ENCODE measurements around the gene SYTL5.

Gene SYTL5

GRCh38 chrX:37993837-37994619, 12.3 kb upstream of the SYTL5 start:
- peaks cover 6% of the 10 kb centered on the region for H3K4me1 ChIP-seq (ENCODE audit: control insufficient read depth, insufficient read depth, low read length)
- H3K27me3 ChIP-seq (ENCODE audit: control insufficient read depth, insufficient read depth, low read length): no peaks in the 10 kb centered on the region
- H3K4me3 ChIP-seq (ENCODE audit: low read length): no peak overlapping the region
- no peaks in the 10 kb centered on the region for H3K9me3 ChIP-seq (replicated peaks; ENCODE audit: low read length)
- no peak overlapping the region for H3K9ac ChIP-seq (ENCODE audit: low read depth, low read length)
- H3K36me3 ChIP-seq (ENCODE audit: insufficient read depth, low read length): no peaks in the 10 kb centered on the region
- H3K4me2 ChIP-seq (ENCODE audit: low read length): no peak overlapping the region

GRCh38 chrX:37995428-37995827, 10.9 kb upstream of the SYTL5 start:
- Histone ChIP-seq H3K27me3 (ENCODE audit: control insufficient read depth, insufficient read depth, low read length) (no peaks in the 10 kb centered on the region), H3K9ac (ENCODE audit: low read depth, low read length) (no peak overlapping the region), H3K36me3 (ENCODE audit: insufficient read depth, low read length) (no peaks in the 10 kb centered on the region)

DNA sequence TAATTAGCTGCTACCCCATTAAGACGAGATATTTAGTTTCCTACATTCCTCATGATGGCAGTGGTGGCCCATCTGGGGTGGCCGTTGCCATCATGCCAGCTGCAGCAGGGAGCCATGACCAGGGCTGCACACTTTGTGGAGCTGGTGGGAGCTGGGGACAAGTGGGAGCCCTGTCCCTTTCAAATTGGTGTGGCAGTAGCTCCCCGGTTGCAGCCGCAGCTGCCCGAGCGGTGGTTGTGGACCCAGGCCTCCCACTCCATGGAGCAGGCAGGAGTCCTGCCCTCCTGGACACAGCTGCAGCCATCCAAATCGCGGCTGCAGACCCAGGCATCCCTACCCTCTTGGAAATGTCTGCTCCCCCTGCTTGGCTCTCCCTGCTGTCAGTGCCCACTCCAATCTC, 9.3 kb upstream of the SYTL5 start:
- Histone ChIP-seq H3K4me1 (ENCODE audit: control insufficient read depth, insufficient read depth, low read length) (peaks cover 11% of the 10 kb centered on the region), H3K9me3 (replicated peaks; ENCODE audit: low read length) (no peaks in the 10 kb centered on the region), H3K4me2 (ENCODE audit: low read length) (no peak overlapping the region), H3K27me3 (ENCODE audit: control insufficient read depth, insufficient read depth, low read length) (no peaks in the 10 kb centered on the region), H3K36me3 (ENCODE audit: insufficient read depth, low read length) (no peaks in the 10 kb centered on the region), H3K4me3 (ENCODE audit: low read length) (no peak overlapping the region), H3K9ac (ENCODE audit: low read depth, low read length) (no peak overlapping the region)

More at GRCh38 chrX:37995428-37995827, 10.9 kb upstream of the SYTL5 start:
- no peak overlapping the region for H3K4me2 ChIP-seq (ENCODE audit: low read length)
- H3K4me1 ChIP-seq (ENCODE audit: control insufficient read depth, insufficient read depth, low read length): peaks cover 11% of the 10 kb centered on the region
- no peaks in the 10 kb centered on the region for H3K9me3 ChIP-seq (replicated peaks; ENCODE audit: low read length)
- no peak overlapping the region for H3K4me3 ChIP-seq (ENCODE audit: low read length)

GRCh38 chrX:37998586-37999262, 7.6 kb upstream of the SYTL5 start:
- peak overlapping the region; percentile 2 for H3K4me2 ChIP-seq (ENCODE audit: low read length)
- no peak overlapping the region for H3K4me3 ChIP-seq (ENCODE audit: low read length)
- no peak overlapping the region for H3K9ac ChIP-seq (ENCODE audit: low read depth, low read length)
- H3K9me3 ChIP-seq (replicated peaks; ENCODE audit: low read length): no peaks in the 10 kb centered on the region
- peaks cover 11% of the 10 kb centered on the region for H3K4me1 ChIP-seq (ENCODE audit: control insufficient read depth, insufficient read depth, low read length)
- H3K36me3 ChIP-seq (ENCODE audit: insufficient read depth, low read length): no peaks in the 10 kb centered on the region
- no peaks in the 10 kb centered on the region for H3K27me3 ChIP-seq (ENCODE audit: control insufficient read depth, insufficient read depth, low read length)

DNA sequence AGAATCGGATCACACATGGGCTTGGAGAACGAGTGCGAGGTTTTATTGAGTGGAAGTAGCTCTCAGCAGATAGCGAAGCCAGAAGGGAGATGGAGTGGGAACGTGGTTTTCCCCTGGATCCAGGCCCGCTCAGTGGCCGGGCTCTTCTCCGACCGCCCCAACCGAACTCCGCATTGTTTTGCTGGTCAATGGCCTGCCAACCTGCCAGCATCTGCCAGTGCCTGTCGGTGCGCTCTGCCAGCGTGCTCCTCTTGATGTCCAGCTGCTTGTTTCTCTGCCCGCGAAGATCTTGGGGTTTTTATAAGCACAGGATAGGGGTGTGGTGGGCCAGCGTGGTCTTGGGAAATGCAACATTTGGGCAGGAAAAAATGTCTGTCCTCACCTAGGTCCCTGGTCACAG, 5.6 kb upstream of the SYTL5 start:
- Histone ChIP-seq H3K9ac (ENCODE audit: low read depth, low read length) (no peak overlapping the region), H3K4me1 (ENCODE audit: control insufficient read depth, insufficient read depth, low read length) (peaks cover 11% of the 10 kb centered on the region), H3K4me2 (ENCODE audit: low read length) (no peak overlapping the region), H3K27me3 (ENCODE audit: control insufficient read depth, insufficient read depth, low read length) (no peaks in the 10 kb centered on the region), H3K36me3 (ENCODE audit: insufficient read depth, low read length) (no peaks in the 10 kb centered on the region), H3K9me3 (replicated peaks; ENCODE audit: low read length) (no peaks in the 10 kb centered on the region), H3K4me3 (ENCODE audit: low read length) (no peak overlapping the region)

DNA sequence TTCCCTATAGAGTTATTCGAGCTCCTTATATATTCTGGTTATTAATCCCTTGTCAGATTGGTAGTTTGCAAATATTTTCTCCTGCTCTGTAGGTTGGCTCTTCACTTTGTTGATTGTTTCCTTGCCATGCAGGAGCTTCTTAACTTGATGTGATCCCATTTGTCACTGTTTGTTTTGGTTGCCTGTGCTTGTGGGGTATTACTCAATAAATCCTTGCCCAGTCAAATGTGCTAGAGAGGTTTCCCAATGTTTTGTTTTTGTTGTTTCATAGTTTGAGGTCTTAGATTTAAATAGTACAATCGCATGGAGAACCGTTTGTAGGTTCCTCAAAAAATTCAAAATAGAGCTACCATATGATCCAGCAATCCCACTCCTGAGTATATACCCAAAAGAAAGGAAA, 2.3 kb upstream of the SYTL5 start:
- no peaks in the 10 kb centered on the region for H3K27me3 ChIP-seq (ENCODE audit: control insufficient read depth, insufficient read depth, low read length)
- H3K9me3 ChIP-seq (replicated peaks; ENCODE audit: low read length): no peaks in the 10 kb centered on the region
- no peaks in the 10 kb centered on the region for H3K36me3 ChIP-seq (ENCODE audit: insufficient read depth, low read length)
- peaks cover 5% of the 10 kb centered on the region for H3K4me1 ChIP-seq (ENCODE audit: control insufficient read depth, insufficient read depth, low read length)
- H3K4me2 ChIP-seq (ENCODE audit: low read length): no peak overlapping the region
- no peak overlapping the region for H3K9ac ChIP-seq (ENCODE audit: low read depth, low read length)
- no peak overlapping the region for H3K4me3 ChIP-seq (ENCODE audit: low read length)

DNA sequence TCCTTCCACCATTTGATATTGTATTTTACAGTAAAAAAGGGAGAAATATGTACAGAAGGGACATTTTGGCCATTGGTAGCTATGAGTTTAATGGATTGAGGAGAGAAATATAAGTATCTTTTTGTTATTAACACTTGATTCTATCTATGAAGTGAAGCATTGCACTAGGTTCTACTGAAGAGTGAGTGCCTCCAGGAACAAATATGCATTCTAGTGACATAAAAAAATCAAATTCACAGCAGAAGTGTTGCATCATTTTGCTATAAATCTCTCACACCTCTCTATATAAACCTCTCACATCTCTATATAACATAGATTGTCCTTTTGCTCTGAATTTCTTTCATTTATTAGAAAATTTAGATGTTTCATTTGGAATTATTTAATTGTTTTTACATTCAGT, 425 bp downstream of the SYTL5 start:
- H3K9me3 ChIP-seq (replicated peaks; ENCODE audit: low read length): no peaks in the 10 kb centered on the region
- no peaks in the 10 kb centered on the region for H3K4me1 ChIP-seq (ENCODE audit: control insufficient read depth, insufficient read depth, low read length)
- H3K4me3 ChIP-seq (ENCODE audit: low read length): no peak overlapping the region

DNA sequence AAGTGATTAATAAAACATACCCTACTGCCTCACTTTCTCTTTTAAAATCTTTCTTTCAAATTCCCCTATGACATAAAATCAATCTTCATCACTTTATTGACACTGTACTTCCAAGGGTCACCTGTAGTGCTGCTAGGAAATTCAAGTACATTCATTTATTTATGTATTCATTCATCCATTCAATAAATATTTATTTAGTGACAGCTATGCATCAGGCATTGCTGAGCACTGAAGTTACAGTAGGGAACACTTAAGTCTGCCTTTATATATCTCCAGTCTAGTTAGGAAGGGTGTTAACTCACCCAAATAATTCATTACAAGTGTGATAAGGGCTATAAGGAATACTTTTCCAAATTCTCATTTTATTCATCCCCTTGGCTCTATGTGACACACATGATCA, 2.3 kb downstream of the SYTL5 start:
- Histone ChIP-seq H3K36me3 (ENCODE audit: insufficient read depth, low read length) (no peaks in the 10 kb centered on the region), H3K9ac (ENCODE audit: low read depth, low read length) (no peak overlapping the region), H3K4me1 (ENCODE audit: control insufficient read depth, insufficient read depth, low read length) (no peaks in the 10 kb centered on the region), H3K9me3 (replicated peaks; ENCODE audit: low read length) (no peaks in the 10 kb centered on the region), H3K4me2 (ENCODE audit: low read length) (no peak overlapping the region), H3K27me3 (ENCODE audit: control insufficient read depth, insufficient read depth, low read length) (no peaks in the 10 kb centered on the region), H3K4me3 (ENCODE audit: low read length) (no peak overlapping the region)

More for the DNA sequence above, 425 bp downstream of the SYTL5 start:
- Histone ChIP-seq H3K36me3 (ENCODE audit: insufficient read depth, low read length) (no peaks in the 10 kb centered on the region), H3K4me2 (ENCODE audit: low read length) (no peak overlapping the region), H3K9ac (ENCODE audit: low read depth, low read length) (no peak overlapping the region), H3K27me3 (ENCODE audit: control insufficient read depth, insufficient read depth, low read length) (no peaks in the 10 kb centered on the region)

DNA sequence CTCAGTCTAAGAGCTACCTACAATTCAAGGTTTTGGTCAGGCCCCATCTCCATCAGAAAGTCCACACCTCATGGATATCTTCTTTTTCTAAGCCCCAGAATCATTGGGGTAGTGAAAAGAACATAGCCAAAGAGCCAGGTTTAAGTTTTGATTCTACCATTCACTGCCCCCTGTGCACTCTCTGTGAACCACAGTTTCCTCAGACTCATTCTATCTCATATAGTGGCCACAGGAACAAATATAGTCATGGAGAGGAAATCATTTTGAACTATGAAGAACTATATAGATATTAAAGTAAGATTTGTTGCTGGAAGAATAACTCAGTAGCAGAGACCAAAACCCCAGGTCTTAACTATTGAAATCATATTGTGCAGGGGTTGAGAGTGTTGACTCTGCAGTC, 3.3 kb downstream of the SYTL5 start:
- H3K9me3 ChIP-seq (replicated peaks; ENCODE audit: low read length): no peaks in the 10 kb centered on the region
- H3K36me3 ChIP-seq (ENCODE audit: insufficient read depth, low read length): no peaks in the 10 kb centered on the region

GRCh38 chrX:38018766-38019425, 12.5 kb downstream of the SYTL5 start:
- Histone ChIP-seq H3K4me3 (ENCODE audit: low read length) (no peak overlapping the region), H3K36me3 (ENCODE audit: insufficient read depth, low read length) (no peaks in the 10 kb centered on the region), H3K4me2 (ENCODE audit: low read length) (no peak overlapping the region), H3K9ac (ENCODE audit: low read depth, low read length) (no peak overlapping the region), H3K27me3 (ENCODE audit: control insufficient read depth, insufficient read depth, low read length) (no peaks in the 10 kb centered on the region), H3K9me3 (replicated peaks; ENCODE audit: low read length) (no peaks in the 10 kb centered on the region), H3K4me1 (ENCODE audit: control insufficient read depth, insufficient read depth, low read length) (no peaks in the 10 kb centered on the region)

More for the DNA sequence above, 3.3 kb downstream of the SYTL5 start:
- Histone ChIP-seq H3K4me3 (ENCODE audit: low read length) (no peak overlapping the region), H3K4me1 (ENCODE audit: control insufficient read depth, insufficient read depth, low read length) (no peaks in the 10 kb centered on the region), H3K4me2 (ENCODE audit: low read length) (no peak overlapping the region), H3K27me3 (ENCODE audit: control insufficient read depth, insufficient read depth, low read length) (no peaks in the 10 kb centered on the region), H3K9ac (ENCODE audit: low read depth, low read length) (no peak overlapping the region)

GRCh38 chrX:38028300-38028699, 21.9 kb downstream of the SYTL5 start:
- H3K9me3 ChIP-seq (replicated peaks; ENCODE audit: low read length): no peaks in the 10 kb centered on the region
- no peaks in the 10 kb centered on the region for H3K27me3 ChIP-seq (ENCODE audit: control insufficient read depth, insufficient read depth, low read length)
- no peak overlapping the region for H3K4me3 ChIP-seq (ENCODE audit: low read length)
- H3K9ac ChIP-seq (ENCODE audit: low read depth, low read length): no peak overlapping the region
- H3K36me3 ChIP-seq (ENCODE audit: insufficient read depth, low read length): no peaks in the 10 kb centered on the region
- H3K4me1 ChIP-seq (ENCODE audit: control insufficient read depth, insufficient read depth, low read length): no peaks in the 10 kb centered on the region
- no peak overlapping the region for H3K4me2 ChIP-seq (ENCODE audit: low read length)
